ENCODE results near the gene TECPR1. TPM values are rescaled to one million over a fixed set of nuclear protein-coding genes. Genes with fewer than 3 reads are reported as not detected.

TECPR1 gene
- total and polyA plus RNA-seq, 2 of the 4 experiments (the other 2 are of a cell fraction), result 11.5 to 14.7 TPM

- H2BK120ac ChIP-seq (ENCODE audit: low read depth, low read length), result no peak within 1 kb of the TSS
- H4K91ac ChIP-seq (ENCODE audit: insufficient read depth, low read depth, low read length), result no peak within 1 kb of the TSS
- H2BK20ac ChIP-seq (ENCODE audit: low read depth, low read length), result no peak within 1 kb of the TSS
- H3K36me3 ChIP-seq (ENCODE audit: control insufficient read depth, insufficient read depth, low read length), result peaks cover 11% of the 10 kb centered on the region
- intact Hi-C loops (cut with micrococcal nuclease) (no loop called here), in situ Hi-C loops (cut with MboI; ENCODE audit: low sequenced_read_pairs) (no loop called here), dilution Hi-C loops (cut with HindIII; ENCODE audit: low sequenced_read_pairs, unreplicated experiment) (no loop called here)
- TF ChIP-seq MXI1 (IDR thresholded peaks at IDR 0.05; ENCODE audit: borderline replicate concordance, low read depth, low read length) (no peak), MAFK (IDR thresholded peaks at IDR 0.05; ENCODE audit: low read depth, low read length) (no peak), MAZ (IDR thresholded peaks at IDR 0.05; ENCODE audit: borderline replicate concordance, low read depth, low read length) (no peak)
- H4K8ac ChIP-seq (ENCODE audit: low read depth in 2 of 2, low read length in 2 of 2), result peak within 1 kb of the TSS in 1 of 2 experiments; percentile 4; a peak in 1 of 4 replicates
- DNase-seq, result no peak
- no peaks in the 10 kb centered on the region for H4K20me1 ChIP-seq (ENCODE audit: insufficient read depth, low read length)
- ChIA-PET POLR2A (ENCODE audit: unreplicated experiment) (no interaction called here), CTCF (no interaction called here)
- no peak within 1 kb of the TSS for H3K9ac ChIP-seq (ENCODE audit: low read depth, low read length)
- H3K79me1 ChIP-seq (ENCODE audit: low read depth in 1 of 2, low read length in 2 of 2), result no peaks in the 10 kb centered on the region
- no peak within 1 kb of the TSS for H2BK15ac ChIP-seq (ENCODE audit: low read depth, low read length)
- peak within 1 kb of the TSS; percentile 8; the same call in 1 of the 2 replicates for H2AK5ac ChIP-seq (ENCODE audit: low read depth, low read length)
- no TSS peak for BruUV-seq (replicated peaks)
- H3K4me2 ChIP-seq (ENCODE audit: low read depth, low read length), result peak within 1 kb of the TSS; percentile 61
- H3K27ac ChIP-seq (ENCODE audit: insufficient read depth, low read length), result no peak within 1 kb of the TSS
- H3K4ac ChIP-seq (ENCODE audit: low read depth, low read length), result no peak within 1 kb of the TSS
- H3K4me1 ChIP-seq (ENCODE audit: control insufficient read depth, insufficient read depth, low read length), result no peaks in the 10 kb centered on the region
- H3K14ac ChIP-seq (replicated peaks; ENCODE audit: low read depth, low read length), result no peak within 1 kb of the TSS
- H2AFZ ChIP-seq (replicated peaks; ENCODE audit: low read length, poor library complexity), result peak within 1 kb of the TSS; percentile 63
- ATAC-seq (ENCODE audit: low read depth), result peak; percentile 53; the same call in 1 of the 2 replicates
- H2BK5ac ChIP-seq (ENCODE audit: low read depth, low read length, poor library complexity, severe bottlenecking), result no peak within 1 kb of the TSS
- no peaks in the 10 kb centered on the region for H3K9me1 ChIP-seq (ENCODE audit: insufficient read depth, low read length)
- WGBS, 2 experiments (ENCODE audit: extremely low coverage in 2 of 2, insufficient read length in 1 of 2), result 19% methylated on average over 5 of the region's 45 CpGs; no CpG with 5 or more reads in 1 of the 2 experiments
- no peak within 1 kb of the TSS for H4K5ac ChIP-seq (ENCODE audit: low read depth, low read length)
- peak within 1 kb of the TSS; percentile 20 for H3K4me3 ChIP-seq (ENCODE audit: insufficient read depth, low read depth, low read length)
- no peaks in the 10 kb centered on the region for H3K9me3 ChIP-seq (ENCODE audit: control insufficient read depth, insufficient read depth, low read length)
- H3K23ac ChIP-seq (ENCODE audit: low read depth, low read length), result no peak within 1 kb of the TSS
- no peaks in the 10 kb centered on the region for H3K27me3 ChIP-seq (ENCODE audit: control insufficient read depth, insufficient read depth, low read length)
- H3K56ac ChIP-seq (ENCODE audit: extremely low read depth, insufficient read depth, low read length), result no peak within 1 kb of the TSS
- H3K18ac ChIP-seq (ENCODE audit: low read depth, low read length), result no peak within 1 kb of the TSS
- peak within 1 kb of the TSS; percentile 72 for H2AK9ac ChIP-seq (replicated peaks; ENCODE audit: low read depth, low read length, poor library complexity)
Measured at GRCh38 chr7:98211221-98211675, 40.8 kb downstream of the TECPR1 start, which contains the start of gene BHLHA15. BHLHA15 (plus strand) TSS chr7:98211439; CDS start chr7:98212310, 871 bp downstream.

All from IMR-90 (cell line).